Kidney tubule cell (primary cell): ENCODE data around the gene BMPR1A.

Experiments used
- DNase-seq: peaks from one replicate; pipeline ENCODE4 v3.0.0-alpha.2; 2018; ENCODE audit warnings: low spot score

The BMPR1A gene

DNA sequence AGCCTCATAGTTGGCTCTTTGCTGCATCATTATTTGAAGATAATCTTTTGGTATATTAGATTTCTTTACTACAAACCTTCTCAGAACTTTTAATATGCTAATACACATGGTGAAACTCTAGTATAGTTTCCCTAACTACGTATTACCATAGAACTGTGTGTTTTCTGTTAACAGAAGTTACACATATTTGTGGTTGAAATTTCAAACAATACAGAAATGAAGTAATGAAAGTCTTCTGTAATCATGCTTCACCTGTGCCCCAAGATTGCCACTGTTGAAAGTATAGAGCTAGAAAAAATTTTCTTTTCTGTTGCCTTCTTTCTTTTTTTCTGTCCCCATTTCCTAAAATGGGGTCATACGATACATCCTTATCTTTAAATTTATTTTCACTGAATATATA is 9.1 kb downstream of the BMPR1A start:
- DNase-seq, result no peak

DNA sequence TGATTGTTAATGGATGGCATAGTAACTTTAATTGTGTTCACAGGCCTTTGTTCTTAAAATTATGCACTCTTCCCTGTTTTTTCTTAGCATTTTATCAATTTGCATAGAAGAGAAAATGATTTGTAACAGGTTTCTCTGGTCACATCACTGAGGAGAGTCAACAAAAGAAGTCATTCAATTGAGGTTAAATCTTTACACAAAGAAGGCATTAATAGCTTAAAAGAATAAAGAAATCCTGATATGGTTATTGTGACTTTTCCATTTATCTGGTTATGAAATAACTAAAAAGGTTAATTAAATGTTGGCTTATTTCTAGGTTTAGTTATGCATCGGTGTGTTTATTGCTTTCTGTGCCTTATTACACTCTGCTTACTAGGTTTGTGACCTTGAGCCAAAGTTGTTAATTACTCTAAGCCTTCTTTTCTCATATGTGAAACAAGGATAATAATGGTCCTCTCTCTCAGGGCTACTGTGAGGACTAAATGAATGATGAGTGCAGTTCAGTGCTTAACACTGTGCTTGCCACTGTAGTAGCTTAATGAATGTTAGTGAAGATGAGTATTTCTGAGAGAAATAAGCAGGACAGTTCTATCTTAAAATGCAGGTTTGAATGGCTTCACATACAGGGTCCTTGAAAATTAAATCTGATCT is 12.1 kb downstream of the BMPR1A start:
- no peak for DNase-seq

- no peak for DNase-seq
These were observed 13.6 kb downstream of the BMPR1A start for GRCh38 chr10:86769991-86770390.

DNA sequence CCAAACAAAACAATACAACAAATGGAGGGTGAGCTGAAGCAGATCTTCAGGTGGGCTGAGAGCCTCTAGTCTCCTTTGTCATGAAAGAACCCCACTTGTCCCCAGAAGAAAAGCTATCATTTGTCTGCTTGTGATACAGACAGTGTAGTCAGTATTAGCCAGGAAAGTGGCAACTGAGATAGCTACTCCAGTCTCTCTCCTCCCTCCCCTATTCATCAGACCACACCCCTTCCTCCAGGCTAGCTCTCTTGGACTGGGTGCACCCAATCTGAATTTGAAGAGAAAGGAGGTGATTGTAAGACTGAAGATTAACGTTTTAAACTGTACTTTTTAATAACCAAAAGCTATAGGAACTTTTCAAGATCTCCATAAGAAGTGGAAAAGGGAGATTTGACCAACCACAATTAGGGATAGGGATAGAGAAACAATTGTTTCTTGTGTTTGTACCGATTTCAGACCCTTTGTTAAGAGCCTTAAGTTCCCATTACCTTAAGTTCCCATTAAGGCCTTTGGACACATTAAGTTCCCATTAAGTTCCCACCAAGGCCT is 14.1 kb downstream of the BMPR1A start:
- no peak for DNase-seq

- DNase-seq, result no peak
These were observed 17.1 kb downstream of the BMPR1A start for GRCh38 chr10:86773498-86773897.

DNA sequence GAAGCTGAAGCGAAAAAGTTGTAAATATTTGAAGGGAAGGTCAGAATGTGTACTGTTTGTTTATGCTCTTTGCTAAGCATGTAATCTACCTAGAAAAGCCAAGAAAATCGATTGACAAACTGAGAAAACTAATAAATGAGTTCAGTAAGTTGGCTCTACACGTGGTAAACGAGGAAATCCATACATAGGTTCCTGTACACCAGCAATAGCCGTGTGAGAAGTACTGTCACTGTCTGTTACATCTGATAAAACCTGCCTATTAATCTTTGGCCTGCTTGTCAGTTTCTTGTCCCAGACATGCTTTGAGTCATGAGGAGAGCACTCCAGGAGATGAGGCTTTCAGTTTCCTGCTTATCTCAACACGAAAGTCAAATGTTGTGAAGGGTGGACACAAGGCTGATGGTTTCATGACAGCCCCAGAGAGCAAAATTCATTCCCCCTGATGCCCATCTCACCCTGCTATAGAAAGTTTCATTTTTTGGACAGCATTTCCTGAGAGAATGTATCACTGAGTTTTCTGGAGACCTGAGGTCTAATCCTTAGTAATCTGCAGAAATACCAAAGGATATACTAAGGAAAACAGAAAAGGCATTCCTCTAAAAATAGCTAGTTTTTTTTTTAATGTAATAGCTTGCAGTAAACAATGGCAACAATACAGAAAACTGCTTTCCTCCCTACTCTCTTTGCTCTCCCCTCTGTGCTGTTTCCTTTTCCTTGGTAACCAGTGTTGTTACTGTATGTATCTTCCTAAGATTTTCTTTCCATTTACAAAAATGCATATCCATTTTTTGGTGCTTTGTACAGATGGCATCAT is 18.8 kb downstream of the BMPR1A start:
- DNase-seq, result peak; percentile 51

- no peak for DNase-seq
These were observed 19.4 kb downstream of the BMPR1A start for GRCh38 chr10:86775870-86776180.

DNA sequence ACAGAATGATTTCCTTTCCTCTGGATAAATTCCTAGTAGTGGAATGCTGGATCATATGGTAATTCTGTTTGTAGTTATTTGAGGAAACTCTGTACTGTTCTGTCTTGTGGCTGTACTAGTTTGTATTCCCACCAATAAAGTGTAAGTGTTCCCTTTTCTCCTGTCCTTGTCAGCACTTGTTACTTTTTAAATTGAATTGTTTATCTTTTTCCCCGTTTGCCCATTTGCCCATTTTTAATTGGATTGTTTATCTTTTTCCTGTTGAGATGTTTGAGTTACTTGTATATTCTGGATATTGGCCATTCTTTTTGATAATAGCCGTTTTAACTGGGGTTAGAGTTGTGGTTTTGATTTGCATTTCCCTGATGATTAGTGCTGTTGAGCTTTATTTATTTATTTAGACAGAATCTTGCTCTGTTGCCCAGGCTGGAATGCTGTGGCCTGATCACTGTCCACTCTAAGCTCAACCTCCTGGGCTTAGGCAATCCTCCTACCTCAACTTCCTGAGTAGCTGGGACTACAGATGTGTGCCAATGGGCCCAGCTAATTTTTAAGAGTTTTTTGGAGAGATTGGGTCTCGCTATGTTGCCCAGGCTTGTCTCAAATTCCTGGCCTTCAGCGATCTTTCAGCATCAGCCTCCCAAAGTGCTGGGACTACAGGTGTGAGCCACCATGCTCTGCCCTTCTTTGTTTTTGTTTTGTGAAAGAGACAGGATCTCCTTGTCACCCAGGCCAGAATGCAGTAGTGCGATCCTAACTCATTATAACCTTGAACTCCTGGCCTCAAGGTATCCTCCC is 23.0 kb downstream of the BMPR1A start:
- DNase-seq, result no peak

GRCh38 chr10:86782701-86783418 is 26.4 kb downstream of the BMPR1A start:
- no peak for DNase-seq

DNA sequence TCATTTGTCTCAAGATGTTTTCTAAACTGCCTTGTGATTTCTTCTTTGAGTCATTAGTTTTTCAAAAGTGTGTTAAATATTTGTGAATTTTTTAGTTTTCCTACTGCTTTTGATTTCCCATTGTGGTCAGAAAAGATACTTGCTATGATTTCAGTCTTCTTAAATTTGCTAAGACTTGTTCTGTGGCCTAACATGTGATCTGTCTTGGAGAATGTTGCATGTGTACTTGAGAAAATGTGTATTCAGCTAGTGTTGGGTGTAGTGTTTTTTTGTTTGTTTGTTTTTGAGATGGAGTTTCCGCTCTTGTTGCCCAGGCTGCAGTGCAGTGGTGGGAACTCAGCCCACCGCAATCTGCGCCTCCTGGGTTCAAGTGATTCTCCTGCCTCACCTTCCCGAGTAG is 28.6 kb downstream of the BMPR1A start:
- DNase-seq, result no peak

DNA sequence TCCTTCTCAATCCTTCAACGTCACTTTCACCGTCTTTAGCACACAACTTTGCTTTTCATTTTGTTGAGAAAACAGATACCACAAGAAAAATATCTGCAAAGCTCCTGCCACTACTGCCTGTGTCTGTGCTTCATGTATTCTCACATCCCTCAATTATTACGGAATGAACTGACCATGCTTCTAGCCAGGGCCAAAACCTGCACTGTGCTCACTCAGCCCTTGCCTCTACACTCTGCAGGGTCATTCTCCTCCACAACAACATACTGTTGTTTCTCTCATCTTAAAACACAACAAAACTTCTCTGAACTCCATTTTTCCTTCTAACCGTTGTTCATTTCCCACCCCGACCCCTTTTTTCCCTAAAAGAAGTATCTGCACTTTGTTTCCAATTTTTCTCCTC is 29.5 kb downstream of the BMPR1A start:
- DNase-seq, result peak; percentile 23

GRCh38 chr10:86786368-86786767 is 29.9 kb downstream of the BMPR1A start:
- DNase-seq, result peak; percentile 53

- DNase-seq, result no peak
These were observed 34.0 kb downstream of the BMPR1A start for GRCh38 chr10:86790394-86790793.

GRCh38 chr10:86792461-86793167 is 36.2 kb downstream of the BMPR1A start:
- DNase-seq, result no peak

DNA sequence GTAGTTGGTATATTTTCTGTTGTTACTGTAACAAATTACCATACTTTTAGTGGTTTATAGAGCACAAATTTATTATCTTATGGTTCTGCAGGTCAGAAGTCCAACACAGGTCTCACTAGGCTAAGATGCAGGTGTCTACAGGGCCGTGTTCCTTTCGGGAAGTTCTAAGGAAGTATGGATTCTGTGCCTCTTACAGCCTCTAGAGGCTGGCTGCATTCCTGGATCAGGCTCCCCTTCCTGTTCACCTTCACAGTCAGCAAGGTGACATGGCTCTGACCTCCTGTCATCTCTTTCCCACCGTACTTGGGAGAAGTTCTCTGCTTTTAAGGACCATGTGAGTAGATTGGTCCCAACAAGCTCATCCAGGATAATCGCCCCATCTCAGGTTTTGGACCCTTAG is 37.3 kb downstream of the BMPR1A start:
- no peak for DNase-seq

DNA sequence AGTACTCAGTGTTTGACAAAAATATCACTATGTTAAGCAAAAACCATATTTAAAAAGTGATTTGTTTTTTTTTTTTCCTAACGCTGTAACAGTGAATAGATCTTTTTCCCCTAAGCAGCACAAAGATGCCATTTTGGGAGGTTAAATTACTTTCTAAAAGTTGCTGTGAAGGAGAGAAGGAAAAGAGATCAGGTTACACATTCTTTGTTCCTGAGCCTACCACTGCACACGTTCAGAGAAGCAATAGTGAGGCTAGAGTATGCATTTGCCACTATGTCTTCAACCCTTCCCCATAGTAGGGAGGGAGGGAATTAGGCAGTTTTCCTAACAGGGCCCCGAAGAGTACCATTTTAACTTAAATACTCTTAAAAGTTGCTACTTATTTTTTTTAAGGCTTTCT is 38.9 kb downstream of the BMPR1A start:
- DNase-seq, result peak; percentile 57

DNA sequence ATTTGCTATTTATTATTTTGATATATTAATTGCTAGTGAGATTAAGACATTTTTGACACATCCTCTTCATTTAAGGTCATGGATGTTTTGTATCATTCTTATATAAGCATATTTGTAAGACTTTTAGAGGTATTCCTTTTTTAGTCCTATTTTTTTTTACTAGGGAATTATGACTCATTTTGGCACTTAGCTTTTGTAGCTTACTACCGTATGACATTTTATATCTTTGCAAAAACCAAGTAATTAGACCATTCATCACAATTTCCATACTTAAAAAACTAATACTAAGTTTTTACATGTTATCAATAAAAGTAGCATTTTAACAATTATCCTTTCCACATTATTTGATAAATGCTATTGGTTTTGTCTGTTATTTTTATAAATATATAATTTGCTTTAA is 41.6 kb downstream of the BMPR1A start:
- no peak for DNase-seq

- no peak for DNase-seq
These were observed 42.2 kb downstream of the BMPR1A start for GRCh38 chr10:86798611-86799010.

- no peak for DNase-seq
These were observed 42.9 kb downstream of the BMPR1A start for GRCh38 chr10:86799188-86799845.

GRCh38 chr10:86801995-86802394 is 45.6 kb downstream of the BMPR1A start:
- no peak for DNase-seq
